Measurements from ENCODE around the gene MMP10. TPM values are rescaled to one million over a fixed set of nuclear protein-coding genes. Genes with fewer than 3 reads are reported as not detected.
A peak's percentile ranks its signal among the peaks of the same experiment; 100 is the strongest.

The MMP10 gene
- 3.5 and 10.1 TPM in 2 replicates for total RNA-seq

DNA sequence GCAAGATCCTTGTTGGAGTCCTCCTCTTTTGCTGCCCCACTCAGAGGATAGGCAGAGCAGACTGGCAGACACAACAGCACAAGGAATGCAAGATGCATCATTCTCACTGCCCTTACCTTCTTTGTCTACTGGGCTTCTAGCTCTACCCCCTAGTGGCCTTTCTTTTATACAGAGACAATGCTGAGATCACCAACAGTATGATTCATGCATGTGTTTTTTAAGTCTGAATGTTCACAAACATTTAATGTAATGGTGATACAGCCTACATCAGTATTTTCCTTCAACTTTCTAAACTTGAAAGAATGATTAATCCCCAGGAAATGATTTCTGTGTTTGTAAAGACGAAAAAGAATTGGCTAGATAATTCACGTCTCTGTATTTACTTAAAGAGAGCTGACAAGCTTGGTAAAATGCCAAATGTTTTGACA lies at the start of gene MMP10:
Gene MMP10, minus strand, starts transcription at position 138 of the 428 bp plus-strand sequence. Its CDS starts 37 bp downstream, at position 101.
- DNase-seq (ENCODE audit: low read depth in 2 of 2), result peak; percentile 26 to 92

DNA sequence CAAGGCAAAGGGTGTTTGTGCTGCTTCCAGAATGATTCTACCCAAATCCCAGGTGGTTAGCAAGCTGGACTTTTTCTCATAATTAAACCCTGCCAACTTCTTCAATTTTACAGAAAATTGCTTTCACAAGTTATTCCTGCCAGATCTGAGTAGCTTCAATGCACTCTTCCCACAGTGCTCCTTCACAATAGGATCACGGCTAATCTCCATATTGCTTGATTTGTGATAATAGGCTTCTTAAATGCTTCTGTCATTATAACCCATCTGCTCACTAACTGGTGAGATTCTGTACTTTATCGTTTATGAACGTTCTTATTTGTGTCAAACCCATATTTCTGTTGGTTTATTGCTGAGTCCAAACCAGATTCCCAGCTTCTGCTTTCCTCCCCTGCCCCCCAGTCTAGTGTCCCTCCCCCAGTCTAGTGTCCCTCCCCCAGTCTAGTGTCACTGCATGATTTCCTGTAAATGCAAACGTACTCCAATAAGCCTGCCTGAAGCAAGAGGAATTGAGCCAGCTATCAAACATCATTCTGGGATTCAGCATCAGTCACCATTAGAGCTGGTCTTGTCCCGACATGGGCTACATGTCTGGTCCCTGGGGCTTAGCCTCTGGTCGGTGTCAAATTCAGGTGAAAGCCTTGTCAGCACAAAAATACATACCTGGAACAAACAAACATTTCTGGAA lies 49.0 kb upstream of the MMP10 start:
- no peak for DNase-seq (ENCODE audit: low read depth in 2 of 2)

DNA sequence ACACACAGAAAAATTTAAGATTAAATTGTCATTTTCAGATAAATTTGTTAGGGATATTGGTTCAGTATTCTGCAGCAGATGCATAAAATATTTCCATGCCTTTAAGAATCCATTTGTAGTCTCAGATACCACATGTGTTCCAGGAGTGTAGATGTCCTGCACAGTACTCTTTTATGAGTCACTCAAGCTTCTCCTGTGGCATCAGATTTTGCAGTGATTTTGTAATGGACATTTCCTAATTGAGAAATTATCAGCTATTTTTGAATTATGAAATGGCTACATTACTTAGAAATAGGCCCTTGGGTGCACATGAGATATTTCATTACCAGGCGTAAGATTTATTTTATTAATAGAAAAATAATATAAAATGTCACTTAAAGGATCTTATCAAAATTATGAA lies 44.1 kb upstream of the MMP10 start:
- no peak for DNase-seq (ENCODE audit: low read depth in 2 of 2)

DNA sequence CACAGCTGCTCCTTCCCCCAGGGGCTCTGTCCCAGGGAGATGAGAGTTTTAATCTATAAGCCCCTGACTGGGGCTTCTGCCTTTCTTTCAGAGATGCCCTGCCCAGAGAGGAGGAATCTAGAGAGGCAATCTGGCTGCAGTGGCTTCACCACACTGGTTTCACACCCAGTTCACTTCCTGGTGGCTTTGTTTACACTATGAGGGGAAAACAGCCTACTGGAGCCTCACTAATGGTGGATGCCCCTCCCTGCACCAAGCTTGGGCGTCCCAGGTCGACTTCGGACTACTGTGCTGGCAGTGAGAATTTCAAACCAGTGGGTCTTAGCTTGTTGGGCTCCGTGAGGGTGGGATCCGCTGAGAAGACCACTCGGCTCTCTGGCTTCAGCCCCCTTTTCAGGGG lies 39.1 kb upstream of the MMP10 start:
- no peak for DNase-seq (ENCODE audit: low read depth in 2 of 2)

DNA sequence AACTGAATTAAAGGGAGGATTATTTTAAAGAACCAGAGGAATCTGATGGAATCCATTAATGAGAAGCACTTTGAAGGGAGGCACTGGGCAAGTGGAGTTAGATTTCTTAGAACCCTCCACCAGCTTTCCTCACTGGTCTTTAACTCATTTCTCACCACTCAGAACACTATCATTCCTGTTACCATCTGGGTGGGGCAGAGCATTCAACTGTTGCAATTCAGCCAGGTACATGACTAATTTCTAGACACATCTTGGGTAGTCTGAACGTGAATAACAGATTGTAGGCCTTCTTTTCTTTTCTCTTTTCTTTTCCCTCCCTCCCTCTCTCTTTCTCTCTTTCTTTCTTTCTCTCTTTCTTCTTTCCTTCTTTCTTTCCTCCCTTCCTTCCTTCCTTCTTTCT lies 33.1 kb upstream of the MMP10 start:
- no peak for DNase-seq (ENCODE audit: low read depth in 2 of 2)

DNA sequence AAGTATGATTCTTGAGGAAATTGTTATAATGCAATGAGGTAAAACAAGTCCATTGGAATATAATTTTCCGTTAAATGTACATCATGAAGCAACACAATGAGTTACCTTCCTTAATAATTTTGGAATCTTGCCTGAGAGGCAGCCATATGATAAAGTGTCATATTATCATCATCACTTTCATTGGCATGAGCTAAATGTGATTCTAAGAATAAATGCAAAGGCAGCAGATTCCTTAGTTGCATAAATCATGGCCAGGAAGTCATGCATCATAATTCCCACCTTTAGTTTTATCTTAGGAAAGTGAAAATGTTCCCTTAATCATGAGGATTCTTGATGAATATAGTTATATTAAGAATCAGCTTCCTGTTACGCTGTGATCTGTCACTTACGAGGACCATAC lies 31.8 kb upstream of the MMP10 start:
- no peak for DNase-seq (ENCODE audit: low read depth in 2 of 2)

DNA sequence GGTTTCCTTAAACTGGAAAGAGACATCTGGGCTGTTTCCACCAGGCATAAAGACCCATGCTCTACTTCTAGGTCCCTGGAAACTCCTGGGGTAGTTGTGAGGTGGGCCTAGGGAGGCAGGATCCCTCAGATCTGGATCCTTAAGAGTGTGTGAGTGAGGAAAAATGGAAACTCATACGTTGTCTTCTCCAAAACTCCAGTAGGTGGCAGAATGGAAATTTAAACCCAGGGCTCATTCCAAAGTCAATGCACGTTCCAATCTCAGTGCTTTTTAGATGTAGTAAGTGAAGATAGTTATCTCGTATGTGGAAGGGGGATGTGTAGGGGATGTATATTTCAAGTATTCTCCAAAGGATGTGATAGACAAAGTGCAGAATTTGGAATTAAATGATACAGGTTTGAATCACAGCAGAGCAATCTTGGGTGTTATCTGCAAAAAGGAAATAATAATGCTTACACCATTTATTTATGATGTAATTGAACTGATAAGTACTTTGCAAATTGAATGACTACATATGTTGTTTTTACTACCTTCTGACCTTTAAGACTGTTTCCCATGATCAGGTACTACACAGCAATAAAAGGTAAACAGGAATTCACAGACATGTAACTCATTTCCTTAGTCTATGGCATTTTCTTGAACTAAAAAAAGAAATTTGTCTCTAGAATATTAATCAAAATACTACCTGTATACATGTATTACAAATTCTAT lies 30.7 kb upstream of the MMP10 start:
- peak in 1 of 2 donors; percentile 36 for DNase-seq (ENCODE audit: low read depth in 2 of 2)

DNA sequence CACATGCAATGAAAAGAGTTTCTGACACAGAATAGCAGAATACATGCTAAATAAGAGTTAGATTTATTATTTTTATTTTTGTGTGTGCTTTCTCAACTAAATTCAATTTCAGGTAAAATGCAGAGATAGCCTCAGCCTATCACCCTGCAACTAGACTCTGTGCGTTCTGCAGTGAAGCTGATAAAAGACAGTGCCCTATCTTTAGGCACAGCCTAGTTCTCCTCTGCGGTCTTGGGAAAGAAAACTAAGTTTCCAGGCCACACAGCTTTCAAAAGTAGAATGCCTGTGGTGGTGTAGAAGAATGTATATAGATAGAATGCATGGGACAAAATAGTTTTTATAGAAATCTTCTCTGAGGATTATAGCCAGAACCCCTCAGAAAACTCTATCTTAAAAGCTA lies 29.5 kb upstream of the MMP10 start:
- no peak for DNase-seq (ENCODE audit: low read depth in 2 of 2)

DNA sequence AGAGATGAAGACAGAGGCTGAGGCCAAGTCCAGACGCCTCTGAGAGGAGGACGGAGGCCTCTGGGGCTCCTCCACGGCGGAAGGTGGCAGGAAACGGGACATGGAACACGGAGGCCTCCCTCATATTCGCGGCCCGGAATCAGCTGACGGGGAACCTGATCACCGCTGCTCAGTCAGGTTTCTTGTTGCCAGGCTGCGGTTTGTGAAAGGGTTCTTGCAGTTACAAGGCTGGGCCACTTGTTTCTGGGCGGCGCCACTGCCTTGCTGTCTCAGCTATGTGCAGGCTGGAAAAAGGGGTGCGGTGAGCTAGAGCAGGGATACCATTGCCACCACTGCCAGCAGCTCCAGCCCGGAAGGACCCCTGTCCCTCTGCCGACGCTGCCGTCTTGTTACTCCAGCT lies 27.5 kb upstream of the MMP10 start:
- DNase-seq (ENCODE audit: low read depth in 2 of 2), result peak in 1 of 2 donors; percentile 28

DNA sequence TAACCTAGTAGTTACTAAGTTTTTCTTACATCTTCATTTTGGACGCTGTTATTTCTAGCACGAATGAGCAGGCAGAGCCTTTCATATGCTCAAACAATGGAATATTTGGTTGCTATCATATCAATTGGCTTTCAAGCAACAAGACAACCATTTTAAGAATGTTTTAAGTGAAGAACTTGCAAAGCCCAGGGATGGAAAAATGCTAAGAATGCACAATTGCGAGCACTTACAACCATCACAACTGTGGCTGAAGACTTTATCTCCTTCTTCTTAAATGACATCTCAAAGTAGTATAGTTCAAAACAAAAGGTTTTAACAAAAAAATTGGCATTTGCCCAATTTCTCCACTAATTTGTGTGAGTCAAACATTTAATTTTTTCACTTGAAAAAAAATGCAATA lies 25.9 kb upstream of the MMP10 start:
- DNase-seq (ENCODE audit: low read depth in 2 of 2), result no peak

DNA sequence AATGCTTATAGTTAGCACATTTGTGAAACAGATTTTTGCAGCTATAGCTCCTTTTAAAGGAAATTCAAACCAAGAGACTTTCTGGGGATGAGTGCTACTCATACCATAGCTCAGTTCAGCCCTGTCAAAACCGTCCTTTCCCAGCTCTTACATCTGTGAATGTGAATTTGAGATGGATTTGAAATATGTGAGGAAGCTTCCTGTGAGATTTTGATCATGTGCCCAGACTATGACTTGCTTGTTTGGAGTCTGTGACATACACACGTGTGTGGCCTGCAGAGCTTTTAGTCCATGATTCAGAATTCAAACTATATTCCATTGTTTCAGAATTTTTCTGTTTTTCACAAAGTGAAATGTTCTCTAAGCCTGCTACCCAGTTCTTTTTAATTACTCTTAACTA lies 21.9 kb upstream of the MMP10 start:
- DNase-seq (ENCODE audit: low read depth in 2 of 2), result peak; percentile 47 to 84

DNA sequence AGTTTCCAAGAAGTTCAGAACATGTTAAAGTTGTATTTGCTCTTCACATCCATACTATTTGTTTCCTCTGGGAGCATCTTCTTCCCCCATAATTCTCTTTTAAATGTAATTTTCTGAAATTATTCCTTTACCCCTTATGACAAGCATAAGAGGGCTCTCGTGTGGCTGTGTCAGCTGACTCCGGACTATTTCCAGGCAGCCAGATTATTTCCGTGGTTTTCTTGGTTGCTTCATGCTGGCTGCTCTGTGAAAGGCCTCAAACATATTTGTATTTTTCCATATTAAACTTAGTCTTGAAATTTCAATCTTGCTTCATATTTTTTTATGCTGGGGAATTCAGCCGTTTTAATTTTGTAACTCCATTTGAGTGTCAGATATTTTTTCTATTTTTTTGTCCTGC lies 20.3 kb upstream of the MMP10 start:
- DNase-seq (ENCODE audit: low read depth in 2 of 2), result no peak

DNA sequence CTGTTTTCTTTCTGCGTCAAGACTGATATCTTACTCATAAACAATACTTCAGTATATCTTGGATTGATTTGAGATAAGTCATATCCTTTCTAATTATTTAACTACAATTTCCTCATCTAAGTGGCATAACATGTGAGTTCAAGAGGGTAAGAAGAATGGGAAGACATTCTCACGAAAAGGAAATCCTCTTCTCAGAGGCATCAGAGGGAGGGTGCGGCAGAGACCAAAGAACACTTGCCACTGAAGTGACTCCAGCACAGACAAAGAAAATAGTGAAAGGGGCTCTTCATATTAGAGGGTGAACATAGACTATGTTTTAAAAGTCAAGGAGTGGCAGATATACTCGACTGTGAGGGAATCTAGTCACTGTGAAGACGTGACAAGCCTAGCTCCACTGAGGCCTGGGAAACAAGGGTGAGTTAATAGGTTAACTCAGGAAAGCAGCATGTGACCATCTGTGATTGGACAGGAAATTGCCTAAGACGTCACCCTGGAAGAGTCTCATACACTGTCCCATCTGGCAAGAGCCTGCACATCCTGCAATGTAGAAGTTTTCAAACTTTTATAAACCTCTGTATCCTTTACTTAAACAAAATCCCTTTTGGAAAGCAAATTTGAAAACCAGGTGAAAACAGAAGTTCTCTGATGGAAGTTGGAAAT lies 19.4 kb upstream of the MMP10 start:
- DNase-seq (ENCODE audit: low read depth in 2 of 2), result peak in 1 of 2 donors; percentile 84

DNA sequence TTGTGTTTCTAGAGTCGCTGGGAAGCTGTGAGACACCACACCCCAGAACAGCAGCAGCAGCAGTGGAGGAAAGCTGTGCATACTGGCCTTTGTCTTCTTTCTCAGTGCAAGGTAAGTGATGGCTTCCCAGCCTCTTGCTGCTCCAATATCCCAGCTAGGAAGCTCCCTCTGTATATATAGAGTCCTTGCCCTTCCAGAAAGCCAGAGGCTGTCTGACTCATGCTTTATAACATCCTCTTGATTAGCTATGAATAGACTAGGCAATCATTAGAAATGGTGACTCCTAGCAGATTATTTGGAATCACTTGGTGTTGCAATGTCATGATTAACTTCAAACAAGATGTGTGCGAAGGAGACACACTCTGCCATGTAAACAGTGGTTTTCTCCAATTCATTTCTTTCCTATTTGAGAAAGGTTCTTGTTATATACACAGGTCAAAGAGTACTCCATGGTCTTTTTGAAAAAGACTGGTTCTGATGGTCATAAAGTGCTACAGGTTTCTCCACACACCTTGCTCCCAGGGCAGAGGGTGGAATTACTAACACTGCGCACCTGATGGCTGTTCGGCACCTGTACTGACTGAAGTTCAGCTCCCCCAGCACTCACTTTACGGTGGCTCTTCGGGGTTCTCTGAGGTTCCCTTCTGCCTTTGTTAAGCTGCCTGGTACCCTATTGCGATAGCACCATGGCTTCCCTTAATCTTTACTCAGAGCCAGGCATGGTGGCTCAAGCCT lies 17.8 kb upstream of the MMP10 start, which contains the start of gene MMP1:
Gene MMP1, minus strand, starts transcription at position 149 of the 735 bp plus-strand sequence. Its CDS starts 68 bp downstream, at position 81.
- DNase-seq (ENCODE audit: low read depth in 2 of 2), result peak in 1 of 2 donors; percentile 67

DNA sequence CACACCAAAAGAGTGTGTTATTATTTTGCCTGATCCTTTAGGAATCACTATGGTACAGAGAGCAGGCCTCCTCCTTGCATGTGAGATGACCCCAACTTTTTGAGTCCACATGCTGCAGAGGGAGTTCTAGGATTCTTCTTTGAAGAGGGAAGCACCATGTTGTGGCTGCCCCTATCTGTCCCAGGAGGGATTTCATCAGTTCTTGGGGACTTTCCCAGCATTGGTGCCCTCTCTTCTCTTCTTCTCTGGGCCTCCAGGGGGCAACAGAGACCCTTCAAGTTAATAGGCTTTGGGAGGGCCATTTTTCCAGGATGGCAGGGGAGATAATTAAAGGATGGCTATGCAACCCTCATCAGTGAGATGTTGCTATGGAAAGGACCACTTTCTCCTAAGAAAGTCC lies 14.0 kb upstream of the MMP10 start:
- DNase-seq (ENCODE audit: low read depth in 2 of 2), result peak; percentile 25 to 69

DNA sequence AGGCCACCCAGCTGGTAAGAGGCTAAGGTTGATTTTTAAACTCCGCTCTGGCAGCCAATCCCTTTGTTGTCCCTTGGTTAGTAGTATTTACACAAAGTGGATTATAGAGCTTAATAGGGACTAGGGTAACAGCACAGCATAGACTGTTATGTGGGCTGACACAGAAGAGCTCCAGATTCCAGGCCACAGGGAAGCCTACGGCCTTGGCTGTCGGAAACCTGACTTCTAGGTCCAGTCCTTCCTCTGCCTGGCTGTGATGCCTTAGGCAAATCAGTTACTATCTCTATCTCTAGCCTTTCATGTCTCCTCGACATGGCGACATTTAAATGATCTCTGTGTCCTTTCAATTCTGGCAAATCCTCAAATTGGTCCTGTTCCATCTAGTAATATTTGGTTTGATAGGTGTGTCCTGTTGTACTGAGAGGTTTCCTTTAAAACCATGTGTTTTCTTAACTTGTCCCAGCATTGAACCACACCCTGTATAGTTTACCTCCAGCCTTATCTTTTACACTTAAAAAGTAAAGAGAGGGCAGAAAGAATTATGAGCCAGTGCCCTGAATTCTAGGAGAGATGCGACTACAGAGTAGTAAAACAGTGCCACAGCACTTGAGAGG lies 13.4 kb upstream of the MMP10 start:
- DNase-seq (ENCODE audit: low read depth in 2 of 2), result no peak

DNA sequence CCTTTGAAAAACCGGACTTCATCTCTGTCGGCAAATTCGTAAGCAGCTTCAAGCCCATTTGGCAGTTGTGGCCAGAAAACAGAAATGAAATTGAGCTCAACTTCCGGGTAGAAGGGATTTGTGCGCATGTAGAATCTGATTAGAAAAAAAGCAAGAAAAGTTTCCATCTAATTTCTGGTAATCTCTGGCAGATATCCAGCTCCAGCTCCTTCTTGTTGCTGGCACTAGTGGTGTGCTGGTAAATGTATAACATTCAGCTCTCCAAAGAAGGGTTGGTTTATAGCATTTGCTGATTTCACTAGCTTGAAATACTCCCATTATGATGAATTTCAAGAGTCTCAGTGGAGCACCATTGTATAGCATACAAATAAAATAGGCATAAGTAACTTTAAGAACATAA lies 12.2 kb upstream of the MMP10 start:
- DNase-seq (ENCODE audit: low read depth in 2 of 2), result no peak

DNA sequence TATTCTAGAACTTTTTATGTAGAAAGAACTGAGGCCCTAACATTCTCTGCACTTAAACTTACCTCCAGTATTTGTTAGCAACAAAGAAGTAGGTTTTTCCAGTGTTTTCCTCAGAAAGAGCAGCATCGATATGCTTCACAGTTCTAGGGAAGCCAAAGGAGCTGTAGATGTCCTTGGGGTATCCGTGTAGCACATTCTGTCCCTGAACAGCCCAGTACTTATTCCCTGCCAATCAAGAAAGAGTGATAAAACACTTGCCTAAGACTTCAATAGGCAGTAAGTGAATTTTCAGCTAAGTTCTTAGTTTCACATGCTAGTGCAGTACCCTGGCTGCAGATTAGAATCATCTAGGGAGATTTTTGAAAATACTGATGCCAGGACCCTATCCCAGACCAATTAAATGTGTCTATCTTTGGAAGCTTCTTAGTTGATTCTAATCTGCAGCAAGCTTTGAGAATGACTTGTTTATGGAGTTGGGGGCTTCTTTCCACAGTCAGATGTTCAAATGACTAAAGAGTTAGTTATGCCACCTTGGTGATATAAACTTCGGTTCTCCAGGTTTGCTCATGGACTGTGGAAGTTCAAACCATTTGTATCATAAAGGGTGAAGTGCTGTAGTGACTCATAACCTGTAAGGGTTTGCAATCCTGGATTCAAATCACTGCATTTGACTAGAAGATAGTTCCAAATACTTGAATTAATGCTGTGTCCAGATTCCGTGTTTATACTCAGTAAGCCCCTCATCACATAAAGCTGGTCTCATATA lies 11.0 kb upstream of the MMP10 start:
- DNase-seq (ENCODE audit: low read depth in 2 of 2), result no peak

DNA sequence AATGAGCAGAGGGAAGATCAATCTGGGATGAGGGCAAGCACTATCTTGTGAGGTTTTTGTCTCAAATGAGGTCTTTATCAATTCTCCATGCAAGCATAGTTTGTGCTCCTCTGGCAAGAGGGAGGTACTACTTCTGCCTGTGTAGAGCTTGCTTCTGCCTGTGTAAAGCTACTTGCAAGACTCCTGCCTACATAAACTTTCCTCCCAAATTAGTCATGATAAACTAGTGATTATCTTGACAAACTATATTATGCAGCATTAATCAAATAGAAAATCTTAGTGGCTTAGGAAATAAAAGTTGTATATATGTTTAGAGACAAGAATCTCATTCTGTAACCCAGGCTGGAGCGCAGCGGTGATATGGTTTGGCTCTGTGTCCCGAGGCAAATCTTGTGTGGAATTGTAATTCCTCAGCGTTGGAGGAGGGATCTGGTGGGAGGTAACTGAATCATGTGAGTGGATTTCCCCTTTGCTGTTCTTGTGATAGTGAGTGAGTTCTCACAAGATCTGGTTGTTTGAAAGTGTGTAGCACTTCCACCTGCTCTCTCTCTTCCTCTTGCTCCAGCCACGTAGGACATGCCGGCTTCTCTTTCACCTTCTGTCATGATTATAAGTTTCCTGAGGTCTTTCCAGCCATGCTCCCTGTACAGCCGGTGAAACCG lies 8.0 kb upstream of the MMP10 start:
- DNase-seq (ENCODE audit: low read depth in 2 of 2), result peak in 1 of 2 donors; percentile 24

DNA sequence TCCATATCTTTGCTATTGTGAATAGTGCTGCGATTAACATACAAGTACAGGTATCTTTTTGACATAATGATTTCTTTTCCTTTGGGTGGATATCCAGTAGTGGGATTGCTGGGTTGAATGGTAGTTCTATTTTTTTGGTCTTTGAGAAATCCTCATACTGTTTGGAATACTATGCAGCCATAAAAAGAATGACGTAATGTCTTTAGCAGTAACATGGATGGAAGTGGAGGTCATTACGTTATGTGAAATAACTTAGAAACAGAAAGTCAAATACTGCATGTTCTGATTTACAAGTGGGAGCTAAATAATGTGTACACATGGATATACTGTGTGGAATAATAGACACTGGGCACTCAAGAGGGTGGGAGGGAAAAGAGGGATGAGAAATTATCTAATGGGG lies 4.0 kb upstream of the MMP10 start:
- DNase-seq (ENCODE audit: low read depth in 2 of 2), result no peak
